K562 (cell line): Measurements from ENCODE around the gene RBMS1. TPM values are rescaled to one million over a fixed set of nuclear protein-coding genes. Genes with fewer than 3 reads are reported as not detected.
A peak's percentile ranks its signal among the peaks of the same experiment; 100 is the strongest.

ENCODE experiments used
- ATAC-seq: fragments of 200-7000 bp; cut with Tn5 transposase; 3 replicates; pipeline ENCODE4 v1.9.1; 2020; ENCODE audit warnings: moderate library complexity
- BruUV-seq: library from RNA; stranded (reverse); fragments of 400-500 nt; replicated peaks from 2 replicates; lab custom pipeline; 2021; lab: Mats Ljungman, UMichigan
- CTCF ChIA-PET: fragments of 300-600 bp; formaldehyde crosslinking; extraction: SDS; loops from one replicate; lab custom pipeline; 2021; ENCODE audit warnings: low intra/inter-chr PET ratio; lab: Yijun Ruan, JAX
- POLR2A ChIA-PET: fragments of 300-600, 350-650 bp; sonication (Branson Sonifier 250); formaldehyde crosslinking; extraction: SDS; loops from one replicate; lab custom pipeline; 2021; ENCODE audit warnings: antibody characterized with exemption, inconsistent platforms; lab: Yijun Ruan, JAX
- DNase-seq, 4 experiments: peaks; one replicate each; pipeline versions ENCODE4 v3.0.0 to v3.0.0-alpha.2; 2011 to 2018; ENCODE audit warnings: low spot score in 3 of 4, mixed read lengths in 3 of 4; ENCODE audit errors: extremely low read depth in 1 of 4
- FAIRE-seq: peaks from 2 replicates; lab custom pipeline; 2011; peaks lifted over from hg19 to GRCh38; lab: Jason Lieb, UNC
- H2AFZ ChIP-seq: 2 replicates; pipeline ENCODE4 v1.6.0; 2011; ENCODE audit warnings: low read depth, low read length, control low read depth, inconsistent platforms
- H3K27ac ChIP-seq: fragments of 200-600 bp; 3 replicates; pipeline ENCODE4 v1.8.0; 2011; ENCODE audit warnings: low read depth, mild to moderate bottlenecking, control low read depth, inconsistent platforms, low read length, moderate library complexity, mixed read lengths; ENCODE audit errors: extremely low read depth
- H3K27me3 ChIP-seq, 2 experiments: fragments of 300-600 bp in 1 of 2; 2 replicates in 1 of 2; 3 replicates in 1 of 2; pipeline versions ENCODE4 v1.6.0 to v1.8.0; 2011; ENCODE audit warnings: inconsistent platforms in 2 of 2, low read length in 2 of 2, mild to moderate bottlenecking in 1 of 2, mixed read lengths in 1 of 2, moderate library complexity in 1 of 2; ENCODE audit not compliant: control insufficient read depth in 2 of 2, insufficient read depth in 2 of 2
- H3K36me3 ChIP-seq: fragments of 300-600 bp; 3 replicates; pipeline ENCODE4 v1.8.0; 2011; ENCODE audit warnings: mild to moderate bottlenecking, low read length, inconsistent platforms; ENCODE audit not compliant: control insufficient read depth, insufficient read depth
- H3K4me1 ChIP-seq, 2 experiments: fragments of 200-600 bp in 1 of 2; replicated peaks in 1 of 2; 2 replicates in 1 of 2; 3 replicates in 1 of 2; pipeline versions ENCODE4 v1.5.1 to v1.8.0; 2011; ENCODE audit warnings: inconsistent platforms in 2 of 2, low read length in 2 of 2, mild to moderate bottlenecking in 1 of 2, mixed read lengths in 1 of 2, moderate library complexity in 1 of 2; ENCODE audit not compliant: control insufficient read depth in 2 of 2, insufficient read depth in 2 of 2
- H3K4me2 ChIP-seq: 2 replicates; pipeline ENCODE4 v1.6.1; 2011; ENCODE audit warnings: low read length, control low read depth, inconsistent platforms, mixed read lengths; ENCODE audit not compliant: insufficient read depth
- H3K4me3 ChIP-seq: fragments of 200-600 bp; sonication (generic), shearing (Covaris generic); 2 replicates; pipeline ENCODE4 v1.5.1; 2016; ENCODE audit warnings: control low read depth, inconsistent platforms
- H3K79me2 ChIP-seq: fragments of 200-600 bp; 3 replicates; pipeline ENCODE4 v1.8.0; 2011; ENCODE audit warnings: low read length, inconsistent platforms; ENCODE audit not compliant: control insufficient read depth, insufficient read depth
- H3K9ac ChIP-seq, 2 experiments: 2 replicates each; pipeline versions ENCODE4 v1.6.0 to v1.6.1; 2011; ENCODE audit warnings: low read depth in 2 of 2, low read length in 2 of 2, control low read depth in 1 of 2, inconsistent platforms in 1 of 2, mild to moderate bottlenecking in 1 of 2, mixed read lengths in 1 of 2; ENCODE audit not compliant: insufficient read depth in 1 of 2
- H3K9me1 ChIP-seq: one replicate; pipeline ENCODE4 v1.6.0; 2011; ENCODE audit warnings: inconsistent platforms, mild to moderate bottlenecking, low read length, moderate library complexity; ENCODE audit not compliant: control insufficient read depth, insufficient read depth
- H3K9me3 ChIP-seq: replicated peaks from 2 replicates; pipeline ENCODE4 v1.5.1; 2011; ENCODE audit warnings: low read depth, low read length, inconsistent platforms; ENCODE audit not compliant: control insufficient read depth, insufficient read depth
- H4K20me1 ChIP-seq: replicated peaks from 2 replicates; pipeline ENCODE4 v1.6.1; 2011; ENCODE audit warnings: low read length, inconsistent platforms, mixed read lengths; ENCODE audit not compliant: control insufficient read depth, insufficient read depth
- ZNF318 ChIP-seq, 2 experiments: fragments of 450-650 bp; IDR thresholded peaks; 2 replicates each; pipeline ENCODE4 v1.6.1; 2016; ENCODE audit warnings: mild to moderate bottlenecking in 2 of 2, borderline replicate concordance in 1 of 2, low read depth in 1 of 2, moderate library complexity in 1 of 2
- WGBS: fragments of 100-300 bp; shearing (Covaris generic); methylation state at CpG from one replicate; pipeline ENCODE4 v1.1.6; 2016; ENCODE audit warnings: low coverage, mixed read lengths; ENCODE audit not compliant: insufficient coverage; ENCODE audit errors: missing lambda C conversion rate; 5-methylcytosine and 5-hydroxymethylcytosine counted together
- in situ Hi-C: fragments of 300-500 bp; cut with MboI; formaldehyde crosslinking; loops from 4 replicates; pipeline ENCODE4 v1.15.0; 2018; ENCODE audit warnings: inconsistent platforms, mixed read lengths
- intact Hi-C: fragments of 100-400 bp; cut with micrococcal nuclease; formaldehyde crosslinking; loops from 2 replicates; pipeline ENCODE4 v1.14.2; 2022
- polyA plus RNA-seq, 8 experiments: library from polyadenylated mRNA; depleted of rRNA in 4 of 8; stranded (reverse) in 5 of 8; unstranded in 3 of 8; fragments of >200 nt; fragmentation: Nextera tagmentation in 2 of 8; fragmentation: Illumina TruSeq in 1 of 8; extraction: Ambion mirVana in 2 of 8; extraction: Trizol in 1 of 8; gene quantifications; 2 replicates each; pipeline versions ENCODE4 v1.2.1 to v1.2.3, GENCODE V29; 2011 to 2014; ENCODE audit warnings: inconsistent platforms in 1 of 8, missing spikeins in 1 of 8
- total RNA-seq, 7 experiments: library from RNA; depleted of rRNA in 6 of 7; stranded (reverse); fragments of >200 nt in 6 of 7; fragmentation: Illumina TruSeq in 2 of 7; extraction: Trizol in 2 of 7; gene quantifications; 2 replicates each; pipeline versions ENCODE4 v1.2.1 to v1.2.3, GENCODE V29; 2011 to 2021; ENCODE audit warnings: low replicate concordance in 1 of 7
- TF ChIP-seq, protein P1 (sequence below), 3 experiments: IDR thresholded peaks in 2 of 3; conservative IDR thresholded peaks in 1 of 3; 2 replicates each; pipeline ENCODE4 v1.5.1; 2011 to 2012; ENCODE audit warnings: low read length in 3 of 3, mild to moderate bottlenecking in 3 of 3, control low read depth in 2 of 3, improper control_type of control experiment in 1 of 3, inconsistent platforms in 1 of 3, low read depth in 1 of 3, mixed read lengths in 1 of 3, moderate library complexity in 1 of 3; ENCODE audit not compliant: insufficient read depth in 2 of 3

The RBMS1 gene
- total and polyA plus RNA-seq, 9 of the 15 experiments (the other 6 are each of a cell fraction or from before 2014, with no cell fraction given): 0.04 to 0.31 (median 0.09) TPM; not detected in 6

GRCh38 chr2:160353166-160353565 lies 140.4 kb downstream of the RBMS1 start:
- H3K4me2 ChIP-seq: no peak overlapping the region
- ChIA-PET POLR2A (no interaction called here), CTCF (no interaction called here)
- H3K27me3 ChIP-seq: no peaks in the 10 kb centered on the region
- in situ Hi-C loops: no loop called here
- no peaks in the 10 kb centered on the region for H3K9me3 ChIP-seq
- DNase-seq (no peak), FAIRE-seq (no peak), ATAC-seq (no peak)
- no peaks in the 10 kb centered on the region for H4K20me1 ChIP-seq
- H2AFZ ChIP-seq: no peak overlapping the region
- intact Hi-C loops: no loop called here
- TF ChIP-seq, protein P1, sequence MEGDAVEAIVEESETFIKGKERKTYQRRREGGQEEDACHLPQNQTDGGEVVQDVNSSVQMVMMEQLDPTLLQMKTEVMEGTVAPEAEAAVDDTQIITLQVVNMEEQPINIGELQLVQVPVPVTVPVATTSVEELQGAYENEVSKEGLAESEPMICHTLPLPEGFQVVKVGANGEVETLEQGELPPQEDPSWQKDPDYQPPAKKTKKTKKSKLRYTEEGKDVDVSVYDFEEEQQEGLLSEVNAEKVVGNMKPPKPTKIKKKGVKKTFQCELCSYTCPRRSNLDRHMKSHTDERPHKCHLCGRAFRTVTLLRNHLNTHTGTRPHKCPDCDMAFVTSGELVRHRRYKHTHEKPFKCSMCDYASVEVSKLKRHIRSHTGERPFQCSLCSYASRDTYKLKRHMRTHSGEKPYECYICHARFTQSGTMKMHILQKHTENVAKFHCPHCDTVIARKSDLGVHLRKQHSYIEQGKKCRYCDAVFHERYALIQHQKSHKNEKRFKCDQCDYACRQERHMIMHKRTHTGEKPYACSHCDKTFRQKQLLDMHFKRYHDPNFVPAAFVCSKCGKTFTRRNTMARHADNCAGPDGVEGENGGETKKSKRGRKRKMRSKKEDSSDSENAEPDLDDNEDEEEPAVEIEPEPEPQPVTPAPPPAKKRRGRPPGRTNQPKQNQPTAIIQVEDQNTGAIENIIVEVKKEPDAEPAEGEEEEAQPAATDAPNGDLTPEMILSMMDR (IDR thresholded peaks at IDR 0.05 in 2 of 3, conservative IDR thresholded peaks at IDR 0.05 in 1 of 3; ENCODE audit: insufficient read depth in 2 of 3, low read depth in 1 of 3, low read length in 3 of 3): 0 out of 6 replicates have a peak, but pooled peaks of 2 of the 3 experiments have one; percentile 12 to 20
- no peak for TF ChIP-seq ZNF318 (IDR thresholded peaks at IDR 0.05; ENCODE audit: borderline replicate concordance in 1 of 2, low read depth in 1 of 2)
- BruUV-seq: no TSS peak
- H3K9ac ChIP-seq: no peak overlapping the region
- no peaks in the 10 kb centered on the region for H3K9me1 ChIP-seq
- H3K4me3 ChIP-seq: no peak overlapping the region
- H3K27ac ChIP-seq: no peak overlapping the region
- 4% methylated on average over 1 of the region's 1 CpG for WGBS
- no peaks in the 10 kb centered on the region for H3K79me2 ChIP-seq
- no peaks in the 10 kb centered on the region for H3K36me3 ChIP-seq
- no peaks in the 10 kb centered on the region for H3K4me1 ChIP-seq
